GM18861 (cell line): Measurements from ENCODE around the gene EDRF1.

Experiments
- ATAC-seq: cut with Tn5 transposase; IDR thresholded peaks from one replicate; pipeline ENCODE4 v1.9.1; 2021; ENCODE audit not compliant: unreplicated experiment

EDRF1 gene

GRCh38 chr10:125761961-125762360 is 42.5 kb downstream of the EDRF1 start:
- ATAC-seq, result no peak

DNA sequence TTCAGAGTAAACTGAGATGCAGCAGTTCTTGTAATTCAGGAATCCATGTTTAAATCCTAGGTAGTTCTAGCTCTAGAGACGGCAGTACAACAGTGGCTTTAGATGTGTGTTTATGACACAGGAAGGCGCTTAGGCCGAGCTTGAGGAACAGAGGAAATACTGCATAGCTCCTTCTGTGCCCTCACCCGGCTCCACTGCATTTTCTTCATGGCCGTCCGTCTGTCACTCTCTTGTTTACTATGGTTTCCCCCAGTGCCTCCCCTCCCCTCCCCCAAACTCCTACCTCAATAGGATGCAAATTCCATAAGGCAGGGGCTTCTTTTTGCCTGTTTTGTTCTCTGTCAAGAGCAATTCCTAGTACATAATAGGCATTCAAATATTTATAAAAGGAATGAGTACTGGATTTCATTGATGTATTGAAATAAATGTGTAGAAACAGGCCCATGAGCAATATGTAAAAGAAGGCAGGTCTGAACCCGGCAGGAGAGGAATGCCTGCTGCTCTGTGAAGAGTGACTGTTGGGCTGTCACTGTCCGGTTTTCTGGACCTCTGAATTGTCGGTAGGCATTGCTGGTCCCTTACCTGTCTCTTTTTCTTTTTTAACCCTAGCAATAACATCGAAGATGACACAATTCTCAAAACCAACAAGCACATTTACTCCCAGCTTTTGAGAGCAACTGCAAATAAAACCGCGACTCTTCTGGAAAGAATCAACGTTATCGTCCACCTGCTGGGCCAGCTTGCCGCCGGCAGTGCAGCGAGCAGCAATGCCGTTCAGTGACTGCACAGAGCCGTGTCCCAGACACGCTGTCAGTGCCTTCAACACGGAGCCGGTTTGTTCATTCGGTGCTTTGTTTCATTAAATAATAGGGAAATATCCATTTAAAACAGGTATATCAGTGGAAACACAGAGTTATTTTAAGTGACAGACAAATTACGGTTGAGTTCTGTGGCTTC is 43.5 kb downstream of the EDRF1 start:
- ATAC-seq, result no peak

DNA sequence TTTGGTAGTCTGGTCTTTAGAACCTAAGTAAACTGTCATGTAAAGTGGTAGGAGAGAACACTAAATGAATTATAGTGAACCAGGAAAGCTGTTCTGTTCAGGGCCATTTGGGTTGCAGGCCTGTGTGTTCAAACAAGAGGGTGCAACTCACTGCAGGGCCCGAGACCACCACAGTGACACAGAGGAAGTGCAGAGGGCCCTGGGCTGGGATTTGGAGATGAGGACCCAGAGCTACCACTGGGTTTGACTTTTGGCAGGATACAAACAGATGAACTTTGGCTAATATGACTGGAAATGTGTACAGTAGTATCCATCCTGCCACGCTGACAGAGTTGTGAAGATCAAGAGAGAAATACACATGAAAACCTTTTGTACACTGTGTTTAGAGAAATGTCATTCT is 46.3 kb downstream of the EDRF1 start:
- ATAC-seq, result no peak

GRCh38 chr10:125766511-125766910 is 47.0 kb downstream of the EDRF1 start:
- ATAC-seq, result no peak

GRCh38 chr10:125768219-125768855 is 48.8 kb downstream of the EDRF1 start:
- no peak for ATAC-seq

GRCh38 chr10:125769175-125769574 is 49.7 kb downstream of the EDRF1 start:
- no peak for ATAC-seq

GRCh38 chr10:125770844-125771243 is 51.3 kb downstream of the EDRF1 start:
- ATAC-seq, result no peak

DNA sequence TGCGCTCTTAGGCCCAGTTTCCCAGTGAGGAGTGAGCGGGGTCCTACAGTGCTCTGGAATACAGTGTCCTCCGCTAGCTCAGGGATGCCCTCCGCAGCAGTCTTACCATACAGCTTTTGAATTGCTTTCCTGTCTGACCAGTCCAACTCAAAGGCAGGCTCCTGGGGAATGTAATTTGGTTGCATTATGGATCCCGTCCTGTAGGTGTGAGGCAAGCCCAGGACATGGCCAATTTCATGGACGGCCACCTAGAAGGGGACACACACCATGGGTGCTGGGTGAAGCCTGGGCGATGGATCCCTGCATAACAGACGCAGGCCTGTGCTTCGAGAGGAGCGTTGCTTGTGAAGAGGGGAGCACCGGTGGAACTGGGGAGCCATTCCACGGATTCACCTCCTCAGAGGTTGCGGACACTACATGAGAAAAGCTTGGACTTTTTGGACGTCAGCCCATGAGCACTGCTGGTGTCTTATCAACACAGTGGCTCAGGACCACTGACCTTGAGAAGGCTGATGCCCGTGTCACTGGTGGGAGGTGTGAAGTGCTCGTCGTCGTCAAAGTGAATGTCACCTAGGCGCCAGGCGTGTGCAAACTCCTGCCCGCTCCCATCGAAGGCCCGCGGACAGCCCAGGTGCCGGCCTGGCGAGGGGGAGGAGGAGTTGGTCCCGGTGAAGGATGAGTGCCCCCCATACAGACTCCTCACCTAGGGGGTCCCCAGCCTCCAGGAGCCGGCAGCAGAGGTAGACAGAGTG is 52.8 kb downstream of the EDRF1 start:
- no peak for ATAC-seq

DNA sequence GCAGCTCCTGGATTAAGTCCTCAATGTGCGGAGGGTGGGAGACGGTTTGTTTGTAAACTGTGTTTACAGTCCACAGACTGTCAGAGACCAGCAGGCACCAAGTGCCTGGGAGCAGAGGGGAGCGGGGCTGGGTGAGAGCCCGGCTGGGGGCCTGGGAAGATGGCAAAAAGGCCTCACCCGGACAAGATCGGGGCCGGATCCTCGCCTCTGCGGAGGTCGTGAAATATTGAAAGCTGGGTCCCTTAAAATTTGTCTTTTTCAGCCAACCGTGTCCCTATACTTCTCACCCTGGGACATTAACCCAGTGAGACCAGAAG is 53.3 kb downstream of the EDRF1 start:
- no peak for ATAC-seq

DNA sequence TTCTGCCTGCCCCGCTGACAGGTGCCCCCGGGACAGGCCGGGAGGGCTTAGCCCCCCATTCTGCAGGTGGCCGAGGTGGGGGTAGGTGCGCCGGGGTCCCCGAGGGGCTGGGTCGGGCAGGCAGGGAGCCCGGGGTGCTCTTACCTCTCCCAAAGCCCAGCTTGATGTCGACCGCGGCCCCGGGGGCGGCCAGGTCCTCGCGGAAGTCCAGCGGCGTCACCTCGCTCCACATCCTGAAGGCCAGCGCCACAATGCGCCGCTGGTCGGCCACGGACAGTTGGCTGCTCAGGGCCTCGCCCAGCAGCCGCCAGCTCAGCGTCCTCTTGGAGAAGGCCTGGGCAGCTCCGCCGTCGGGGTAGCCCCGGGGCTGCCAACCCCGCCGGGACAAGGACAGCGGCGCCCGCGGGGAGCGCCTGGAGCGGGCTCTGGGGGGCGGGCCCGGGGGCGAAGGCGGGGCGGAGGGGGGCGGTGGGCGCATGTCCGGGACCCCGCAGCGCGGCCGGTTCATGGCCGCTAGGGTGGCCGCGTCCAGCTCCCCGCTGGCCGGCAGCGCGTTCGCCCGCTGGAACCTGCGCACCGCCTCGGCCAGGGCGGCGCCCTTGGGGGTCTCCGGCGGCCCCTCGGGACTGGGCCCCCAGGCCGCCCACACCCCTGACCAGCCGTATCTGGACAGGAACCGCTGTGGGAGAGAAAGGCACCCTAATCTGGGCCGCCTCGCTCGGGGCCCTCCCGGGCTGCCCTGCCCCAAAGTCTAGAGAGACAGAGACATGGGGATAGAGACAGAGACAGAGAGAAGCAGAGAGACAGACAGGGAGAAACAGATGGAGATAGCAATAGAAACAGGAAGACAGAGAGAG is 54.4 kb downstream of the EDRF1 start:
- no peak for ATAC-seq

GRCh38 chr10:125774581-125775191 is 55.2 kb downstream of the EDRF1 start:
- ATAC-seq, result no peak

- ATAC-seq, result no peak
Observed at GRCh38 chr10:125775491-125776106, 56.1 kb downstream of the EDRF1 start, which contains the start of gene MMP21. TSS of gene MMP21 (minus strand) at chr10:125775821. CDS start at chr10:125775821, 0 bp downstream.

DNA sequence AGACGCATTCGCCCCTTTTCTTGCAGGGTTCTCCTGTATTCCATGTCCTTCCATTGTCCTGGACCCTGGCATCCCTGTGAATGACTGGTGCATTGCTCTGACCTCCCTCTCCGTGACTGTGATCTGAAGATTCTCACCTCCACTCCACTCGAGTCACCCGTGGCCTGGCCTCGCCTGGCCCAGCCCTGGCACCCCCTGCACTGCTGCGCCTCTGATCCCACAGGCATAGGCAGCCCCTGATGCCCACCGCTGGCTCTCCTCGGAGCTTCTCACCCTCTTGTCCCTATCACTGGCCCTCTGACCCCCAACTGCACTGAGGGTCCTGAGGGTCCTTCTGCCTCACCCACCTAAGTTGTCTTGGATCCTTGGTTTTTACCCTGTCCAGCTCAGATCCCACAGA is 58.3 kb downstream of the EDRF1 start:
- ATAC-seq, result no peak

- no peak for ATAC-seq
Observed at GRCh38 chr10:125778556-125778955, 59.0 kb downstream of the EDRF1 start.

DNA sequence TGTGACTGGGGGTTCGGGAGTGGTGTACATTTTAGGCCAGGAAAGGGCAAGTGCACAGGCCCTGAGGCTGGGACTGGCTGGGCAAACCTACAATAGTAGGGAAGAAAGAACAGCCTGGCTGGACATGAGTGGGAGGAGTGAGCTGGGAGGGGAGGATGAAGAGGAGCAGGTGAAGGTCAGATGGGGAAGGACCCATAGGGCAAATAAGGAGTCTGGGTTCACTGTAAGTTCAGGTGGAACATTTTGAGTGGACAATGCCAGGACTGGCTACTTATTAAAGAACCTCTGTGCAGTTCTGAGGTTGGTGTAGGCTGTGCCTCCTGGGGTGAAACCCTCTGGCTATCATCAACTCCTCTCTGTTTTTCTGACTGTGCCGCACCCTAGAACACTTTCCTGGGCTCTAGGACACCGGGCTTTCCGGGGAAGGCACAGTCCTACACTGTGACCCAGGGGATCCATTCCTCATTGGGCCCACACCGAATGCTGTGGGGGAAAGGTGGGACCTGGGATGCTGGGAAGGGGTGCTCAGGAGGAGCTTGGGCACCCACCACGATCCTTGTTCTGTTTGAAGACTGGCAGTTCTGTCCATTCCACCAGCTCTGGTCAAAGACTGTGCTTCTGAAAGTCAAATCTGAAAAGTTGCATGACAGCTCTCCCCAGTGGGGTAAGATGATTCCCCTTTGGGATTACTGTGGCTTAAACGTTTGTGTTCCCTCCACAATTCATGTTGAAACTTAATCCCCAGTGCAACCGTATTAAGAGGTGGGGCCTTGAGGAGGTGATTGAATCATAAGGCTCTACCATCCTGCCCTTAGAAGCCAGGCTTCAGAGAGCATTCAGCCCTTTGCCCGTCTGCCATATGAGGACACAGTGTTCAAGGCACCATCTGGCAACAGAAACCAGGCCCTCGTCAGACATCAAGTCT is 60.2 kb downstream of the EDRF1 start:
- ATAC-seq, result no peak

DNA sequence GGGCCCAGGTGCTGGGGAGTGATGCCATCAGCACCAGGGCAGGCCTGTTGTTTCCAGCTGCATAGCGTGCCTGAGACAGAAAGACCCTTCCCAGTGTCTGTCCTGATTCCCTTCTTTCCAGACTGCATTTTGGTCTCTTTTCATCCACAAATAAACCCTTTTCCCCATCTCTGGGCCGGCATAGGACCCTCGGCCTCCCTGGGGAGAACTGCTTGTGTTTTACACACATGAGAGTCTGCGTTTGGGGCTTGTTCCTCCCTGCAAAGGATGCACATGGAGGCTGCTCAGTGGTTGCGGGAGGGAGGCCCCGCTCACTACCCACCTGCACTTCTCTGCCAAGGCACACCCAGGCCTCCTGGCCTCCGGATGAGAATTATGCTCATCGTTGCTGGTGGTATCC is 61.9 kb downstream of the EDRF1 start:
- ATAC-seq, result no peak

DNA sequence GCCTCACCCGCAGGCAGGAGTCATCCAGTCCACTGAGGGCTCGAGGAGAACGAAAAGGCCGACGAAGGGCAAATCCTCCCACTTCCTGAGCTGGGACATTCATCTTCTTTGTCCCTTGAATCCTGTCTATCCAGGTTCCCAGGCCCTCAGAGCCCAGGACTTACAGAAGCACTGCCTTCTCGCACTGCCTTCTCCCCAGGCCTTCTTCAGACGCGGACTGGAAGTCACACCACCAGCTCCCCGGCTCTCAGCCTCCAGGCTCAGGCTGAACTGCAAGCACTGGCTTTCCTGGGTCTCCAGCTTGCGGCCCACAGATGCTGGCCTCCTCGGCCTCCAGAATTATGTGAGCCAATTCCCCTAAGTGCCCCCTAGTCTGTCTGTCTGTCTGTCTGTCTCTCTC is 62.5 kb downstream of the EDRF1 start:
- no peak for ATAC-seq

DNA sequence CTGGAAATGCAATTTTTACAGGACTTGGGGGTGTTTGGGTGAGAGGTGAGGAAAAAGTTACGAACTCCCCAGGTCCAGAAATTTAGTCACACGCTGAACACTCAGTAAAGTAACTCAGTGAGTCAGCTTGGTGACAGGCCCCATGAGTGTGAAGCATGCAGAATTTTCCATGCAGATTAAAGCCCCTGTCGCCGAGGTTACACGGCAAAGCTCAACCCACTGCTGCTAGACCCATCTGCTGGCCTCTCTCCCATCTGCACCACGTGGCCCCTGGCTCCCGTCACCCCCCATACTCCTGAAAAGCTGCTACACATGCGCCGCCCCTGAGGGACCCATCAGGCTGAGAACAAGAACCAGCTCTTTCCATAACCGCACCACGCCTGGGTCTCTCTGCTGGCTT is 63.1 kb downstream of the EDRF1 start:
- ATAC-seq, result no peak

DNA sequence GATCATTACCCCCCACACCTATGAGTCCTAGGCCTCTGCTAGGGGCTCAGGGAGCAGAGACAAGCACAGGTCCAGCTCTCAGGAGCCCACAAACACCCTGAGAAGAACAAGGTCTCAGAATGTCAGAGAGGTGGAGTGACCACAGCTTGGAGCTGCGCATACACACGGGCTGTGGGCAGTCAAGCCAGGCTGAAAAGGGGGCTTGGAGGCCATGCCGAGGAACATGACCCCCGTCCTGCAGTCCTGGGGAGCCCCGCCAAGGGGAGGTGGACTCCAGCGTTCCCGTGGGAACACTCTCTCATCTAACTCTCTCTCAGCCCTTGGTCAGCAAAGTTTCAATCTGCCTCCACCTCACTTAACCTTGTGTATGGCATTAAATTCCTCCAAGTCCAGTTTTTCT is 63.9 kb downstream of the EDRF1 start:
- no peak for ATAC-seq
